ENCODE data around the gene NPPB.
A peak's percentile ranks its signal among the peaks of the same experiment; 100 is the strongest.

Gene NPPB

GRCh38 chr1:11856698-11857097 is 2.0 kb downstream of the NPPB start:
- no peak for DNase-seq

GRCh38 chr1:11855430-11855829 is 3.3 kb downstream of the NPPB start:
- DNase-seq: no peak

GRCh38 chr1:11854519-11854918 is 4.2 kb downstream of the NPPB start:
- no peak for DNase-seq

- no peak for DNase-seq
Measured at GRCh38 chr1:11851180-11851579, 7.6 kb downstream of the NPPB start.

GRCh38 chr1:11850156-11850555 is 8.6 kb downstream of the NPPB start:
- DNase-seq: no peak

- DNase-seq: peak; percentile 52
Measured at GRCh38 chr1:11848373-11848700, 10.4 kb downstream of the NPPB start.

- DNase-seq: peak; percentile 99
Measured at GRCh38 chr1:11847667-11848372, 10.9 kb downstream of the NPPB start, which contains the start of gene NPPA. Gene NPPA, minus strand, starts transcription at chr1:11847783. Its CDS starts 99 bp downstream, at chr1:11847684.

GRCh38 chr1:11845641-11846335 is 13.0 kb downstream of the NPPB start:
- DNase-seq: no peak

GRCh38 chr1:11842154-11843041 is 16.3 kb downstream of the NPPB start:
- DNase-seq: no peak

- no peak for DNase-seq
Measured at GRCh38 chr1:11841245-11842153, 17.2 kb downstream of the NPPB start.

GRCh38 chr1:11839727-11840705 is 18.7 kb downstream of the NPPB start:
- no peak for DNase-seq

- peak; percentile 62 for DNase-seq
Measured at GRCh38 chr1:11838349-11839272, 20.1 kb downstream of the NPPB start.

- no peak for DNase-seq
Measured at GRCh38 chr1:11837767-11838348, 20.9 kb downstream of the NPPB start.

GRCh38 chr1:11836955-11837766 is 21.6 kb downstream of the NPPB start:
- DNase-seq: no peak

- DNase-seq: no peak
Measured at GRCh38 chr1:11835441-11836225, 23.1 kb downstream of the NPPB start.

GRCh38 chr1:11833900-11834299 is 24.8 kb downstream of the NPPB start:
- no peak for DNase-seq

GRCh38 chr1:11833497-11833896 is 25.2 kb downstream of the NPPB start:
- no peak for DNase-seq

Measured in NCI-H1092 (cell line).